WTC11 (cell line): Measurements from ENCODE around the gene SPATA2L.

Source experiments
- CREM ChIP-seq: sonication (generic); formaldehyde crosslinking; IDR thresholded peaks from 2 replicates; pipeline ENCODE4 v1.8.1; 2022; ENCODE audit warnings: mild to moderate bottlenecking, missing genetic modification reagents, moderate library complexity
- EMX1 ChIP-seq: fragments of 250-450 bp; sonication (Bioruptor Pico); IDR thresholded peaks from 2 replicates; pipeline ENCODE4 v1.8.0; 2021; ENCODE audit warnings: mild to moderate bottlenecking
- ESRRA ChIP-seq: sonication (generic); formaldehyde crosslinking; IDR thresholded peaks from 2 replicates; pipeline ENCODE4 v1.8.1; 2022; ENCODE audit warnings: mild to moderate bottlenecking, missing genetic modification reagents, borderline replicate concordance
- FOXK1 ChIP-seq: sonication (generic); formaldehyde crosslinking; IDR thresholded peaks from 2 replicates; pipeline ENCODE4 v1.8.0; 2022; ENCODE audit warnings: mild to moderate bottlenecking, moderate library complexity, missing genetic modification reagents
- JUN ChIP-seq: sonication (generic); formaldehyde crosslinking; IDR thresholded peaks from 2 replicates; pipeline ENCODE4 v1.8.0; 2023; ENCODE audit warnings: mild to moderate bottlenecking, missing genetic modification reagents
- SMAD4 ChIP-seq: sonication (generic); formaldehyde crosslinking; IDR thresholded peaks from 2 replicates; pipeline ENCODE4 v1.8.0; 2022; ENCODE audit warnings: mild to moderate bottlenecking, missing genetic modification reagents
- TCF7 ChIP-seq: sonication (generic); formaldehyde crosslinking; IDR thresholded peaks from 2 replicates; pipeline ENCODE4 v1.8.0; 2022; ENCODE audit warnings: mild to moderate bottlenecking, low read depth, missing genetic modification reagents, moderate library complexity
- TEAD1 ChIP-seq: sonication (generic); formaldehyde crosslinking; IDR thresholded peaks from 2 replicates; pipeline ENCODE4 v1.8.0; 2022; ENCODE audit warnings: mild to moderate bottlenecking, missing genetic modification reagents
- ZNF121 ChIP-seq: sonication (generic); formaldehyde crosslinking; IDR thresholded peaks from 2 replicates; pipeline ENCODE4 v1.8.0; 2023; ENCODE audit warnings: missing genetic modification reagents
- TF ChIP-seq, protein P1 (sequence below): fragments of 200-600 bp; IDR thresholded peaks from 2 replicates; pipeline ENCODE4 v1.8.0; 2022; ENCODE audit warnings: antibody characterized with exemption
- TF ChIP-seq, protein P2 (sequence below): sonication (generic); formaldehyde crosslinking; IDR thresholded peaks from 2 replicates; pipeline ENCODE4 v1.8.1; 2023; ENCODE audit warnings: mild to moderate bottlenecking, missing genetic modification reagents, moderate library complexity
- TF ChIP-seq, protein P3 (sequence below): sonication (generic); formaldehyde crosslinking; IDR thresholded peaks from 2 replicates; pipeline ENCODE4 v1.8.1; 2022; ENCODE audit warnings: low read depth, mild to moderate bottlenecking, moderate library complexity, missing genetic modification reagents, borderline replicate concordance
- TF ChIP-seq, protein P4 (sequence below): sonication (generic); formaldehyde crosslinking; IDR thresholded peaks from 2 replicates; pipeline ENCODE4 v1.8.1; 2022; ENCODE audit warnings: mild to moderate bottlenecking, moderate library complexity, missing genetic modification reagents
- TF ChIP-seq, protein P5 (sequence below): sonication (generic); formaldehyde crosslinking; IDR thresholded peaks from 2 replicates; pipeline ENCODE4 v1.8.0; 2022; ENCODE audit warnings: mild to moderate bottlenecking, missing genetic modification reagents

DNA sequence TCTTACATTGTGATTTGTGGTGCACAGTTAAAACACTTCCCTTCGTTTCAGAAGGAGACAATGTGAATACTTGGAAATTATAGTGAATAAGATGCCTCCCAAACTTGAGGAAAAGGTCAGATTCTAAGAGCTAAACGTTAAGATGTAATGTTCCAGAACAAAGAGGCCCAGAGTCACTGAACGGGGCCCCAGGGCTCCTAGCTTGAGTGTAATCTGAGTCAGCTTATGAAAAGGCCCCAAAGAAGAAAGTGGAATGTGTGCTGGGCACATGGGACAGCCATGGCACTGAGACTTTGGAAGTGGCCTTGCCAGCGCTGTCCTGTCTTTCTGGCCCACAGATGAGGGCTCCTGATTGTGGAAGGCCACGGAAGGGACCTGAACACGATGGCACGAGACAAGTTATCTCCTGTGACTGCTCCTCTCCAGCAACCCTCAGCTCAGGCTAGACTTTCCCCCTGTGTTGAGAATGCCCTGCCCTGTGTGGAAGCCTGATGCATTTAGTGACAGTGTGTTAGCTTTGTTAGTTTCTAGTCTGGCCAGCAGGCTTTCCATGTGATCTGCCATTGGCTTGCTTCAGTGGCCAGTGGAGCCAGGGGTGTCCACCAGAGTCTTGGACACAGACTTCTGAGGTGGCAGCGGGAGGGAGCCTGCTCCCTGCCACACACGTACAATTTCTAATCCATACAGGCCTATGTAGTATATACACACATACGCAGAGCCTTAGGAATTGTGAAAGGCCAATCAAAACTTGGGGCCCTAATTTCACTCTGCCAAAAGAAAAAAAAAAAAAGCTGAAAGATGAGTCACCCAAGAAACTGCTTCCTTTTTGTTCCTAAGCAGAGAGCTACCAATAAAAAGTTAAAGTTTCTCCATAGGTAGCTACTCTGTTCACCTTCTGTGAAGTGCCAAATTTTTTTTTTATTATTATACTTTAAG is 30.7 kb downstream of the SPATA2L start:
- TF ChIP-seq, protein P1, sequence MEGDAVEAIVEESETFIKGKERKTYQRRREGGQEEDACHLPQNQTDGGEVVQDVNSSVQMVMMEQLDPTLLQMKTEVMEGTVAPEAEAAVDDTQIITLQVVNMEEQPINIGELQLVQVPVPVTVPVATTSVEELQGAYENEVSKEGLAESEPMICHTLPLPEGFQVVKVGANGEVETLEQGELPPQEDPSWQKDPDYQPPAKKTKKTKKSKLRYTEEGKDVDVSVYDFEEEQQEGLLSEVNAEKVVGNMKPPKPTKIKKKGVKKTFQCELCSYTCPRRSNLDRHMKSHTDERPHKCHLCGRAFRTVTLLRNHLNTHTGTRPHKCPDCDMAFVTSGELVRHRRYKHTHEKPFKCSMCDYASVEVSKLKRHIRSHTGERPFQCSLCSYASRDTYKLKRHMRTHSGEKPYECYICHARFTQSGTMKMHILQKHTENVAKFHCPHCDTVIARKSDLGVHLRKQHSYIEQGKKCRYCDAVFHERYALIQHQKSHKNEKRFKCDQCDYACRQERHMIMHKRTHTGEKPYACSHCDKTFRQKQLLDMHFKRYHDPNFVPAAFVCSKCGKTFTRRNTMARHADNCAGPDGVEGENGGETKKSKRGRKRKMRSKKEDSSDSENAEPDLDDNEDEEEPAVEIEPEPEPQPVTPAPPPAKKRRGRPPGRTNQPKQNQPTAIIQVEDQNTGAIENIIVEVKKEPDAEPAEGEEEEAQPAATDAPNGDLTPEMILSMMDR = no peak
- TF ChIP-seq TCF7 (CRISPR knock-in tag) = no peak
- no peak for TF ChIP-seq CREM
- TF ChIP-seq, protein P2, sequence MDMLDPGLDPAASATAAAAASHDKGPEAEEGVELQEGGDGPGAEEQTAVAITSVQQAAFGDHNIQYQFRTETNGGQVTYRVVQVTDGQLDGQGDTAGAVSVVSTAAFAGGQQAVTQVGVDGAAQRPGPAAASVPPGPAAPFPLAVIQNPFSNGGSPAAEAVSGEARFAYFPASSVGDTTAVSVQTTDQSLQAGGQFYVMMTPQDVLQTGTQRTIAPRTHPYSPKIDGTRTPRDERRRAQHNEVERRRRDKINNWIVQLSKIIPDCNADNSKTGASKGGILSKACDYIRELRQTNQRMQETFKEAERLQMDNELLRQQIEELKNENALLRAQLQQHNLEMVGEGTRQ = no peak
- TF ChIP-seq, protein P3, sequence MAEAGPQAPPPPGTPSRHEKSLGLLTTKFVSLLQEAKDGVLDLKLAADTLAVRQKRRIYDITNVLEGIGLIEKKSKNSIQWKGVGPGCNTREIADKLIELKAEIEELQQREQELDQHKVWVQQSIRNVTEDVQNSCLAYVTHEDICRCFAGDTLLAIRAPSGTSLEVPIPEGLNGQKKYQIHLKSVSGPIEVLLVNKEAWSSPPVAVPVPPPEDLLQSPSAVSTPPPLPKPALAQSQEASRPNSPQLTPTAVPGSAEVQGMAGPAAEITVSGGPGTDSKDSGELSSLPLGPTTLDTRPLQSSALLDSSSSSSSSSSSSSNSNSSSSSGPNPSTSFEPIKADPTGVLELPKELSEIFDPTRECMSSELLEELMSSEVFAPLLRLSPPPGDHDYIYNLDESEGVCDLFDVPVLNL (CRISPR knock-in tag) = no peak
- TF ChIP-seq, protein P4, sequence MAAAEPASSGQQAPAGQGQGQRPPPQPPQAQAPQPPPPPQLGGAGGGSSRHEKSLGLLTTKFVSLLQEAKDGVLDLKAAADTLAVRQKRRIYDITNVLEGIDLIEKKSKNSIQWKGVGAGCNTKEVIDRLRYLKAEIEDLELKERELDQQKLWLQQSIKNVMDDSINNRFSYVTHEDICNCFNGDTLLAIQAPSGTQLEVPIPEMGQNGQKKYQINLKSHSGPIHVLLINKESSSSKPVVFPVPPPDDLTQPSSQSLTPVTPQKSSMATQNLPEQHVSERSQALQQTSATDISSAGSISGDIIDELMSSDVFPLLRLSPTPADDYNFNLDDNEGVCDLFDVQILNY (CRISPR knock-in tag) = no peak
- TF ChIP-seq FOXK1 (CRISPR knock-in tag) = no peak
- TF ChIP-seq JUN (CRISPR knock-in tag) = no peak
- no peak for TF ChIP-seq TEAD1 (CRISPR knock-in tag)
- no peak for TF ChIP-seq ZNF121
- TF ChIP-seq, protein P5, sequence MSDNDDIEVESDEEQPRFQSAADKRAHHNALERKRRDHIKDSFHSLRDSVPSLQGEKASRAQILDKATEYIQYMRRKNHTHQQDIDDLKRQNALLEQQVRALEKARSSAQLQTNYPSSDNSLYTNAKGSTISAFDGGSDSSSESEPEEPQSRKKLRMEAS (CRISPR knock-in tag) = no peak
- no peak for TF ChIP-seq SMAD4
- TF ChIP-seq EMX1 (CRISPR knock-in tag) = no peak
- no peak for TF ChIP-seq ESRRA (CRISPR knock-in tag)
